Smooth muscle cell (in vitro differentiated cells): ENCODE results near the gene PTPRF. TPM values are rescaled to one million over a fixed set of nuclear protein-coding genes. Genes with fewer than 3 reads are reported as not detected.

Experiments
- DNase-seq: peaks from one replicate; lab custom pipeline; 2025; ENCODE audit not compliant: unreplicated experiment; lab: John Stamatoyannopoulos, UW
- H2AFZ ChIP-seq: fragments of 200-600 bp; sonication (generic); 2 replicates; pipeline ENCODE4 v1.6.0; 2016; ENCODE audit warnings: antibody characterized with exemption, low read depth, mild to moderate bottlenecking
- H3F3A ChIP-seq: fragments of 200-600 bp; sonication (generic); 2 replicates; pipeline ENCODE4 v1.6.0; 2017; ENCODE audit warnings: antibody characterized with exemption, low read depth
- H3K27ac ChIP-seq: fragments of 200-600 bp; sonication (generic); 2 replicates; pipeline ENCODE4 v1.5.1; 2016; ENCODE audit warnings: low read depth, mild to moderate bottlenecking
- H3K27me3 ChIP-seq: fragments of 200-600 bp; sonication (generic); 2 replicates; pipeline ENCODE4 v1.6.1; 2016; ENCODE audit warnings: low read depth, mild to moderate bottlenecking
- H3K36me3 ChIP-seq: fragments of 200-600 bp; sonication (generic); 2 replicates; pipeline ENCODE4 v1.5.1; 2016; ENCODE audit warnings: low read depth
- H3K4me1 ChIP-seq: fragments of 200-600 bp; sonication (generic); 2 replicates; pipeline ENCODE4 v1.5.1; 2016; ENCODE audit warnings: low read depth
- H3K4me2 ChIP-seq: fragments of 200-600 bp; sonication (generic); 2 replicates; pipeline ENCODE4 v1.6.0; 2016; ENCODE audit warnings: mild to moderate bottlenecking
- H3K4me3 ChIP-seq: fragments of 200-600 bp; sonication (generic); 2 replicates; pipeline ENCODE4 v1.5.1; 2016; ENCODE audit warnings: mild to moderate bottlenecking
- H3K79me2 ChIP-seq: fragments of 200-600 bp; sonication (generic); 2 replicates; pipeline ENCODE4 v1.6.0; 2016; ENCODE audit warnings: low read depth, mild to moderate bottlenecking
- H3K9ac ChIP-seq: fragments of 200-600 bp; sonication (generic); 2 replicates; pipeline ENCODE4 v1.6.0; 2016; ENCODE audit warnings: low read depth
- H3K9me3 ChIP-seq: fragments of 200-600 bp; sonication (generic); replicated peaks from 2 replicates; pipeline ENCODE4 v1.5.1; 2016; ENCODE audit warnings: low read depth
- H4K20me1 ChIP-seq: fragments of 200-600 bp; sonication (generic); 2 replicates; pipeline ENCODE4 v1.6.0; 2016; ENCODE audit warnings: low read depth
- WGBS: methylation state at CpG from one replicate; pipeline ENCODE4 v1.1.7; 2016; ENCODE audit warnings: low lambda C conversion rate; 5-methylcytosine and 5-hydroxymethylcytosine counted together
- polyA plus RNA-seq: library from polyadenylated mRNA; unstranded; fragments of >200 nt; fragmentation: Nextera tagmentation; extraction: Ambion mirVana; gene quantifications from 2 replicates; pipeline ENCODE4 v1.2.1, GENCODE V29; 2016
- total RNA-seq: library from RNA; depleted of rRNA; stranded (reverse); fragments of >200 nt; gene quantifications from 2 replicates; pipeline ENCODE4 v1.2.3, GENCODE V29; 2014
- TF ChIP-seq, protein P1 (sequence below): fragments of 200-600 bp; sonication (generic); IDR thresholded peaks from 2 replicates; pipeline ENCODE4 v1.5.1; 2017; ENCODE audit warnings: borderline replicate concordance, mild to moderate bottlenecking, antibody characterized with exemption; ENCODE audit not compliant: insufficient read depth, poor library complexity, severe bottlenecking

The PTPRF gene
- total and polyA plus RNA-seq, 2 experiments from 2014 or later, result 39.9 to 71.0 TPM

- no peak overlapping the region for H3K4me3 ChIP-seq
- 86% methylated on average over 11 of the region's 11 CpGs for WGBS
- no peaks in the 10 kb centered on the region for H3F3A ChIP-seq
- H3K27me3 ChIP-seq, result no peaks in the 10 kb centered on the region
- no peak overlapping the region for H2AFZ ChIP-seq
- no peak overlapping the region for H3K4me2 ChIP-seq
- H3K79me2 ChIP-seq, result no peaks in the 10 kb centered on the region
- H3K36me3 ChIP-seq, result no peaks in the 10 kb centered on the region
- H3K9ac ChIP-seq, result no peak overlapping the region
- H3K4me1 ChIP-seq, result no peaks in the 10 kb centered on the region
- TF ChIP-seq, protein P1, sequence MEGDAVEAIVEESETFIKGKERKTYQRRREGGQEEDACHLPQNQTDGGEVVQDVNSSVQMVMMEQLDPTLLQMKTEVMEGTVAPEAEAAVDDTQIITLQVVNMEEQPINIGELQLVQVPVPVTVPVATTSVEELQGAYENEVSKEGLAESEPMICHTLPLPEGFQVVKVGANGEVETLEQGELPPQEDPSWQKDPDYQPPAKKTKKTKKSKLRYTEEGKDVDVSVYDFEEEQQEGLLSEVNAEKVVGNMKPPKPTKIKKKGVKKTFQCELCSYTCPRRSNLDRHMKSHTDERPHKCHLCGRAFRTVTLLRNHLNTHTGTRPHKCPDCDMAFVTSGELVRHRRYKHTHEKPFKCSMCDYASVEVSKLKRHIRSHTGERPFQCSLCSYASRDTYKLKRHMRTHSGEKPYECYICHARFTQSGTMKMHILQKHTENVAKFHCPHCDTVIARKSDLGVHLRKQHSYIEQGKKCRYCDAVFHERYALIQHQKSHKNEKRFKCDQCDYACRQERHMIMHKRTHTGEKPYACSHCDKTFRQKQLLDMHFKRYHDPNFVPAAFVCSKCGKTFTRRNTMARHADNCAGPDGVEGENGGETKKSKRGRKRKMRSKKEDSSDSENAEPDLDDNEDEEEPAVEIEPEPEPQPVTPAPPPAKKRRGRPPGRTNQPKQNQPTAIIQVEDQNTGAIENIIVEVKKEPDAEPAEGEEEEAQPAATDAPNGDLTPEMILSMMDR, result no peak
- H3K27ac ChIP-seq, result no peak overlapping the region
- no peaks in the 10 kb centered on the region for H4K20me1 ChIP-seq
- DNase-seq, result no peak
- H3K9me3 ChIP-seq, result no peaks in the 10 kb centered on the region
Measured at GRCh38 chr1:43518935-43519686, 11.6 kb upstream of the PTPRF start.

GRCh38 chr1:43520100-43520778, 10.4 kb upstream of the PTPRF start:
- Histone ChIP-seq H3K4me2 (no peak overlapping the region), H3K79me2 (no peaks in the 10 kb centered on the region), H3K4me3 (no peak overlapping the region), H3K4me1 (no peaks in the 10 kb centered on the region), H3K27ac (no peak overlapping the region), H3K9ac (no peak overlapping the region), H3K36me3 (no peaks in the 10 kb centered on the region), H3F3A (no peaks in the 10 kb centered on the region), H4K20me1 (no peaks in the 10 kb centered on the region), H3K9me3 (no peaks in the 10 kb centered on the region), H3K27me3 (no peaks in the 10 kb centered on the region), H2AFZ (no peak overlapping the region)
- WGBS, result 79% methylated on average over 3 of the region's 3 CpGs
- TF ChIP-seq, protein P1, result no peak
- no peak for DNase-seq

- Histone ChIP-seq H3K4me3 (no peak overlapping the region), H3K4me1 (no peaks in the 10 kb centered on the region), H2AFZ (no peak overlapping the region), H3K4me2 (no peak overlapping the region), H3K27ac (no peak overlapping the region), H4K20me1 (no peaks in the 10 kb centered on the region), H3K9ac (no peak overlapping the region), H3K36me3 (no peaks in the 10 kb centered on the region), H3K79me2 (no peaks in the 10 kb centered on the region), H3K9me3 (no peaks in the 10 kb centered on the region), H3K27me3 (no peaks in the 10 kb centered on the region), H3F3A (no peaks in the 10 kb centered on the region)
- TF ChIP-seq, protein P1, result no peak
- 92% methylated on average over 8 of the region's 8 CpGs for WGBS
- DNase-seq, result no peak
Measured at GRCh38 chr1:43521078-43521477, 9.6 kb upstream of the PTPRF start.
